Activated T-helper 17 cell treated with anti-CD3 and anti-CD28 coated beads, Interleukin-2, amount 50 U/mL, for 72 hours (primary cell): Measurements from ENCODE around the gene SERHL2. TPM values are rescaled to one million over a fixed set of nuclear protein-coding genes. Genes with fewer than 3 reads are reported as not detected.
A peak's percentile ranks its signal among the peaks of the same experiment; 100 is the strongest.
"Not testable (repeated sequence)": the region's sequence is repeated elsewhere in the genome, so short reads cannot be mapped to it uniquely, and the experiment has no call there.

Experiments
- ATAC-seq: fragments of 150-1000 bp; cut with Tn5 transposase; replicated peaks from 2 replicates; pipeline ENCODE4 v1.10.0; 2021; ENCODE audit warnings: mild to moderate bottlenecking, moderate library complexity
- H3K27ac Mint-ChIP-seq: one replicate; pipeline ENCODE4 v1.8.0; 2022; ENCODE audit warnings: mixed read lengths
- H3K27me3 Mint-ChIP-seq: one replicate; pipeline ENCODE4 v1.8.0; 2022; ENCODE audit warnings: mixed read lengths
- H3K36me3 Mint-ChIP-seq: one replicate; pipeline ENCODE4 v1.8.0; 2022; ENCODE audit warnings: low read depth, mild to moderate bottlenecking, mixed read lengths
- H3K4me1 Mint-ChIP-seq: one replicate; pipeline ENCODE4 v1.8.0; 2022; ENCODE audit warnings: mixed read lengths
- H3K4me3 Mint-ChIP-seq: one replicate; pipeline ENCODE4 v1.8.0; 2022; ENCODE audit warnings: mild to moderate bottlenecking, mixed read lengths
- H3K9me3 Mint-ChIP-seq: one replicate; pipeline ENCODE4 v1.8.0; 2022; ENCODE audit warnings: mixed read lengths
- total RNA-seq, 2 donors: library from RNA; stranded (reverse); gene quantifications; one replicate each; pipeline ENCODE4 v1.2.3, GENCODE V29; 2022

Gene SERHL2
- total RNA-seq, 2 donors from 2014 or later, result 0.48 to 1.2 TPM

GRCh38 chr22:42596863-42597530 is 43.2 kb downstream of the SERHL2 start:
- Mint-ChIP-seq H3K9me3 (no peaks in the 10 kb centered on the region), H3K36me3 (peaks cover 99% of the 10 kb centered on the region), H3K4me1 (peaks cover 4% of the 10 kb centered on the region), H3K27ac (no peak overlapping the region), H3K4me3 (no peak overlapping the region), H3K27me3 (no peaks in the 10 kb centered on the region)
- ATAC-seq, result no peak

- no peaks in the 10 kb centered on the region for H3K9me3 Mint-ChIP-seq
- no peak overlapping the region for H3K4me3 Mint-ChIP-seq
- peaks cover 85% of the 10 kb centered on the region for H3K36me3 Mint-ChIP-seq
- peaks cover 11% of the 10 kb centered on the region for H3K4me1 Mint-ChIP-seq
- H3K27me3 Mint-ChIP-seq, result no peaks in the 10 kb centered on the region
- ATAC-seq, result no peak
- H3K27ac Mint-ChIP-seq, result peak overlapping the region; percentile 63
Measured at GRCh38 chr22:42601879-42602465, 48.2 kb downstream of the SERHL2 start.

- Mint-ChIP-seq H3K36me3 (peaks cover 85% of the 10 kb centered on the region), H3K4me1 (peaks cover 11% of the 10 kb centered on the region), H3K27me3 (no peaks in the 10 kb centered on the region), H3K9me3 (no peaks in the 10 kb centered on the region), H3K4me3 (no peak overlapping the region), H3K27ac (peak overlapping the region; percentile 49)
- no peak for ATAC-seq
Measured at GRCh38 chr22:42602470-42602869, 48.7 kb downstream of the SERHL2 start.

GRCh38 chr22:42603427-42603826 is 49.7 kb downstream of the SERHL2 start:
- peaks cover 83% of the 10 kb centered on the region for H3K36me3 Mint-ChIP-seq
- peak overlapping the region; percentile 49 for H3K27ac Mint-ChIP-seq
- H3K9me3 Mint-ChIP-seq, result no peaks in the 10 kb centered on the region
- peaks cover 11% of the 10 kb centered on the region for H3K4me1 Mint-ChIP-seq
- H3K4me3 Mint-ChIP-seq, result no peak overlapping the region
- no peak for ATAC-seq
- H3K27me3 Mint-ChIP-seq, result no peaks in the 10 kb centered on the region

- Mint-ChIP-seq H3K27ac (peak overlapping the region; percentile 49), H3K36me3 (peaks cover 81% of the 10 kb centered on the region), H3K9me3 (no peaks in the 10 kb centered on the region), H3K4me3 (no peak overlapping the region), H3K4me1 (peaks cover 16% of the 10 kb centered on the region), H3K27me3 (no peaks in the 10 kb centered on the region)
- no peak for ATAC-seq
Measured at GRCh38 chr22:42604403-42604802, 50.6 kb downstream of the SERHL2 start.

GRCh38 chr22:42607641-42608040 is 53.9 kb downstream of the SERHL2 start:
- H3K27me3 Mint-ChIP-seq, H3K27ac Mint-ChIP-seq, ATAC-seq, H3K9me3 Mint-ChIP-seq, H3K4me3 Mint-ChIP-seq: not testable (repeated sequence)
- Mint-ChIP-seq H3K36me3 (peaks cover 81% of the 10 kb centered on the region), H3K4me1 (peaks cover 23% of the 10 kb centered on the region)

- peaks cover 81% of the 10 kb centered on the region for H3K36me3 Mint-ChIP-seq
- no peak for ATAC-seq
- H3K27ac Mint-ChIP-seq, result no peak overlapping the region
Measured at GRCh38 chr22:42608136-42608822, 54.5 kb downstream of the SERHL2 start.

GRCh38 chr22:42608823-42609361 is 55.1 kb downstream of the SERHL2 start:
- peak overlapping the region; percentile 13 for H3K4me3 Mint-ChIP-seq
- peaks cover 83% of the 10 kb centered on the region for H3K36me3 Mint-ChIP-seq
- ATAC-seq, result peak; percentile 76

More at GRCh38 chr22:42608136-42608822, 54.5 kb downstream of the SERHL2 start:
- Mint-ChIP-seq H3K4me1 (peaks cover 25% of the 10 kb centered on the region), H3K27me3 (no peaks in the 10 kb centered on the region), H3K4me3 (peak overlapping the region; percentile 13), H3K9me3 (no peaks in the 10 kb centered on the region)

GRCh38 chr22:42610186-42610585 is 56.4 kb downstream of the SERHL2 start:
- H3K27me3 Mint-ChIP-seq, result no peaks in the 10 kb centered on the region
- H3K9me3 Mint-ChIP-seq, result no peaks in the 10 kb centered on the region
- H3K4me1 Mint-ChIP-seq, result peaks cover 24% of the 10 kb centered on the region
- H3K36me3 Mint-ChIP-seq, result peaks cover 92% of the 10 kb centered on the region
- peak overlapping the region; percentile 71 for H3K27ac Mint-ChIP-seq
- ATAC-seq, result no peak
- peak overlapping the region; percentile 14 for H3K4me3 Mint-ChIP-seq

More at GRCh38 chr22:42608823-42609361, 55.1 kb downstream of the SERHL2 start:
- Mint-ChIP-seq H3K9me3 (no peaks in the 10 kb centered on the region), H3K27ac (peak overlapping the region; percentile 71), H3K27me3 (no peaks in the 10 kb centered on the region), H3K4me1 (peaks cover 22% of the 10 kb centered on the region)

GRCh38 chr22:42611051-42611450 is 57.3 kb downstream of the SERHL2 start:
- no peak for ATAC-seq
- H3K9me3 Mint-ChIP-seq, result no peaks in the 10 kb centered on the region
- peak overlapping the region; percentile 14 for H3K4me3 Mint-ChIP-seq
- H3K36me3 Mint-ChIP-seq, result peaks cover 89% of the 10 kb centered on the region
- peaks cover 28% of the 10 kb centered on the region for H3K4me1 Mint-ChIP-seq
- no peak overlapping the region for H3K27ac Mint-ChIP-seq
- no peaks in the 10 kb centered on the region for H3K27me3 Mint-ChIP-seq

GRCh38 chr22:42612336-42612735 is 58.6 kb downstream of the SERHL2 start:
- no peak for ATAC-seq
- Mint-ChIP-seq H3K4me1 (peaks cover 28% of the 10 kb centered on the region), H3K4me3 (peak overlapping the region; percentile 92), H3K36me3 (peaks cover 76% of the 10 kb centered on the region), H3K9me3 (no peaks in the 10 kb centered on the region), H3K27me3 (no peaks in the 10 kb centered on the region), H3K27ac (peak overlapping the region; percentile 100)

- H3K4me1 Mint-ChIP-seq, result peaks cover 24% of the 10 kb centered on the region
- ATAC-seq, result no peak
Measured at GRCh38 chr22:42613872-42614301, 60.1 kb downstream of the SERHL2 start.

GRCh38 chr22:42614312-42615091 is 60.7 kb downstream of the SERHL2 start, which contains the start of gene POLDIP3:
TSS of gene POLDIP3 (minus strand) at chr22:42614883. CDS start at chr22:42614857, 26 bp downstream.
- Mint-ChIP-seq H3K27ac (peak within 1 kb of the TSS; percentile 100), H3K9me3 (no peaks in the 10 kb centered on the region), H3K4me1 (peaks cover 24% of the 10 kb centered on the region), H3K36me3 (peaks cover 58% of the 10 kb centered on the region), H3K27me3 (no peaks in the 10 kb centered on the region), H3K4me3 (peak within 1 kb of the TSS; percentile 92)
- peak; percentile 80 for ATAC-seq

More at GRCh38 chr22:42613872-42614301, 60.1 kb downstream of the SERHL2 start:
- Mint-ChIP-seq H3K27ac (peak overlapping the region; percentile 100), H3K27me3 (no peaks in the 10 kb centered on the region), H3K4me3 (peak overlapping the region; percentile 92), H3K9me3 (no peaks in the 10 kb centered on the region), H3K36me3 (peaks cover 63% of the 10 kb centered on the region)
